Head of caudate nucleus (tissue), 42 donors: ENCODE data around the gene COG5.
"Not testable (repeated sequence)": the region's sequence is repeated elsewhere in the genome, so short reads cannot be mapped to it uniquely, and the experiment has no call there.

Source experiments
- DNase-seq, 42 donors: peaks; one replicate each; pipeline versions ENCODE4 v3.0.0 to v3.0.0-alpha.2; 2020 to 2021; ENCODE audit warnings: mixed read lengths in 7 of 42
- intact Hi-C: fragments of 100-400 bp; cut with DNase I; formaldehyde crosslinking; loops from one replicate; pipeline ENCODE4 v1.15.0; 2022

Gene COG5

DNA sequence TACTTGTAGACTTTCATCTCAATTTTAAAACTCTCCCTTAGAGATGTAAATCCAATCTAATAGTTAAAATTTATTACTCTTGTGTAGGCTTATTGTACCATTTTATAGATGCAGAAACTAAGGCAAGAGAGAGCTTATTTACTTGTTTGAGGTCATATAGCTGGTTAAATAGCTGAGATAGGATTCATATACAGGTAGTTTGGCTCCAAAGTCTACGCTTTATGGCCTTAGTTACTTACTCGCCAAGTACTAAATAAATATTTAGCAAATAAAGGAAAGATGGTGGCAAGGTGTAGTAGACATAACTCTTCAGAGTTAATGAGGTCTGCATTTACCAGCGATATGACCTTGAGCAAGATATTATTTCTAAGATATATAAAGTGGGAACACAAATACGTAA is 308.1 kb downstream of the COG5 start:
- no peak for DNase-seq
- intact Hi-C loops, result no loop called here

DNA sequence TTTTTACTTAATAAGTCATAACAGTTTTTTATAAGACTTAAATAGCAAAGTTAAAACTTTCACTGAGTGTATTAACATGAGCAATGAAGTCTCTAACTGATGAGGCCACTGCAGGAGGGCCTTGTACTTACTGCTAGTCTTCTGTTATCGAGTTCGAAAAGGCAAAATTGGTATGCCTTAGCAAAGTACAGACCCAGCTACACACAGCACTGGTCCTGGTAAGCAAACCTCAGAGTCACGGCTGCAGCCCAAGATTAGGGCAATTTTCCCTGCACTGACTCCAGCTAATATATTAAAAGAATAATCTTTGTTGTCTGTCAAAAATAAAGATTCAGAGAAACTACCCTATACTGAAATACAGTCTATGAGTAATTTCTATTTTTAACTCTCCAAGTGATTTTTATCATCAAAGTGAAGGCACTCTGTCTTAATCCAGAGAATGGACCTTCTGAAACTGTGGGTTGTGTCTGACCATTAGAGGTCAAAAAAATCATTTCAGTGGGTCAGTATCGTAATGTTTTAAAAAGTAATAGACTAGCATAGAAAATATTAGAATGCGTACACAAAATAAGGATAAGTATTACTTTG is 309.2 kb downstream of the COG5 start:
- intact Hi-C loops, result no loop called here
- no peak for DNase-seq

DNA sequence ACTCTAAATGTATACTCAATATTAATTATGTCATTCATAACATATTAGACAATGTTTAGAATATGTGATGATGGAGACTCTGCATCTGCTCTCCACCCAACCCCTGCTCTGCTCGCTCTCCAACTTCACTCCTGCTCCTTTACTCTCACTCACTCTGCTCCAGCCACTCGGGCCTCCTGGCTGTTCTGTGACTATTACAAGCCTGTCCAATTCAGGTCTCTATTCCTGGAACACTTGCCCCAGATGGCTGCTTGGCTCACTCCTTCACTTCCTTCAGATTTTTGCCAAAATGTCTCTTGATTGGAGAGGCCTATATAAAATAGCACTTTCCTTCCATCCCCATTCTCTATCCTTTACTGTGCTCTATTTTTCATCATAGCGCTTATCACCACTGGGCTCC is 310.1 kb downstream of the COG5 start:
- peak in 9 of 42 donors; percentile 9 to 48 (median 14) for DNase-seq
- intact Hi-C loops, result no loop called here

DNA sequence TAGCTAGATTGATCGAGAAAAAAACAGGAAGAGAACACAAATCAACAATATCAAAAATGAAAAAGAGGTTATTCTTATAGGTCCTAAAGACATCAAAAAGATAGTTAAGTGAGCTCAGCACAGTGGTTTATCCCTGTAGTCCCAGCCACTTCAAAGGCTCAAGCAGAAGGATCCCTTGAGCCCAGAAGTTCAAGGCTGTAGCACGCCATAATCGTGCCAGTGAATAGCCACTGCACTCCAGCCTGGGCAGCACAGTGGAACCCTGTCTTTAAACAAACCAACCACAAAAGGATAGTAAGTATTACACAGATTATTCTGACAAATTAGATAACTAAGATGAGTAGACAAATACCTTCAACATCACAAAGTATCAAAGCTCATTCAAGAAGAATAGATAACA is 311.8 kb downstream of the COG5 start:
- intact Hi-C loops, result no loop called here

DNA sequence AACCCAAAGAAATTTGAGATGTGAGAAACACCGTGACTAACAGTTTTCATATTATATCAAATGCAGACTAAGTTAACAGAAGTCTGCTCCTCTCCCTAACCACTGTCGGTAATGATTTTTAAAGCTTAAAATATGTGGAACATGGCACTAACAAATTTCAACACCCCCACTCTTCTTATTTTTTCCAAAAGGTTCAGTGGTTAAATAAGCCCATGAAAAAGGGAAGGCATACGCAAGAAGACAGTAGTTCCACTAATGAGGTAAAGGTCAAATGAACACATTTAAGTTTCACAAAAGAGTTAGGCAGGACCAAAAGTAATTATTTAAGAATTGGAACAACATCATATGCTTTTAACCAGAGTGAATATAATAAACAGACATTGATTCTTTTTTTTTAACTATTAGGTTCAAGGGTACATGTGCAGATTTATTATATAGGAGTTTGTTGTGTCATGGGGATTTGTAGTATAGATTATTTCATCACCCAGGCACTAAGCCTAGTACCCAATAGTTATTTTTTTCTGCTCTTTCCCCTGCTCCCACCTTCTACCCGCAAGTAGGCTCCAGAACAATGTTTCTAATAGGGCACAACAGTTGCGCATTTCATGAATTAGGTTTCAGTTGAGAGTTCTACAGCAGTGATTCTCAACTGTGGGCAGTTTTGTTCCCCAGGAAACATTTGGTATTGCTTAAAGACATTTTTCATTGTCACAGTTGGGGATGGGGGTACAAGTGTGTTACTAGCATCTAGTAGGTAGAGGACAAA is 315.0 kb downstream of the COG5 start:
- DNase-seq, result no peak
- intact Hi-C loops, result no loop called here

More for the DNA sequence above, 311.8 kb downstream of the COG5 start:
- DNase-seq, result no peak

DNA sequence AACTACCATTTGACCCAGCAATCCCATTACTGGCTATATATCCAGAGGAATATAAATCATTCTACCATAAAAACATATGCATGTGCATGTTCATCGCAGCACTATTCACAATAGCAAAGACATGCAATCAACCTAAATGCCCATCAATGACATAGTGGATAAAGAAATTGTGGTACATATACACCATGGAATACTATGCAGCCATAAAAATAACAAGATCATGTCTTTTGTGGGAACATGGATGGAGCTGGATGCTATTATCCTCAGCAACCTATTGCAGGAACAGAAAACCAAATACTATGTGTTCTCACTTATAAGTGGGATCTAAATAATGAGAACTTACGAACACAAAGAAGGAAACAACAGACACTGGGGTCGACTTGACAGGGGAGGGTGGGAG is 316.9 kb downstream of the COG5 start:
- DNase-seq, intact Hi-C loops: not testable (repeated sequence)

DNA sequence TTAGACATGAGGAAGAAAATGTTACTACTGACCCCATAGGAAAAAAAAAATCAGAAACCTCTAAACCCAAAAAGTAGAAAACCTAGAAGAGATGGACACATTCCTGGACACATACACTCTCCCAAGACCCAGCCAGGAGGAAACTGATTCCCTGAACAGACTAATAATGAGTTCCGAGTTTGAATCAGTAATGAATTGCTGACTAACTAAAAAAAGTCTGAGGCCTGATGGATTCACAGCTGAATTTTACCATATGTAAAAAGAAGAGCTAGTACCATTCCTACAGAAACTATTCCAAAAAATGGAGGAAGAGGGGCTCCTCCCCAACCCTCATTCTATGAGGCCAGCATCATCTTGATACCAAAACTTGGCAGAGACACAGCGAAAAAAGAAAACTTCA is 319.1 kb downstream of the COG5 start:
- no peak for DNase-seq

DNA sequence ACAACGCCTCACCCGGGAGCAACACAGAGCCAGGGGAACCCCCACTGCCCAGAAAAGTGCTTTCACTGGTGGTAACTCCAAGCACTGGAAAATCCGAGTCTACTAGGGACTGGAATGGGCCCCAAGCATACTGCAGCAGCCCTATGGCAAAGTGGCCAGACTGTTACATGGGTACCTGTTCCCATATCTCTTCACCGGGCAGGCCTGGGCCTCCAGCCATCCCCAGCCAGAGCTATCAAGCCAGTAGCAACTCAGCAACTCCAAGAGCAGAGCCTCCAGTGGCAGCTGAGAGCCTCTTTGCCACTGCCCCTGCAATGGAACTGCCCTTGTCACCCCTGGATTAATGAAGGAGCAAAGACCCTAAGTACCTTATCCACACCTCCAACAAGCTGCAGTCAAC is 321.5 kb downstream of the COG5 start:
- no peak for DNase-seq
- intact Hi-C loops, result no loop called here

More for the DNA sequence above, 319.1 kb downstream of the COG5 start:
- intact Hi-C loops, result no loop called here

DNA sequence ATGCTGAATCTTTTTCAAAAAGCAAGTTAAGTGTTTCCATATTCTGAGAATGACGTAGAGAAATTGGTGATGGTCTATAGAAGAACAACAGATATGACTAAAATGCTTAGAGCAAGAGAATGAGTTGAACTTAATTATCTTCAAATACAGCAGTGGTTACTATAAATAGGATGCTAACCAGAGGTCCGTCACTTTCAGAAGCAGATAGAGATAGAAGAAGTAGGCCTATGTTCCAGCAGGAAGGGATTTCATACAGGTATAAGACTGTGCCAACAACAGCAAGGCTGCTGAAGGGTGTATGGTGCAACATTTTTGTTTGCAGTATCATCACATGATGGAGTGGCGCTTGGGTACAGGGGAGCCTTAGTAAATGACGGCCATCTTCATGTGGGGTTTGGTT is 326.3 kb downstream of the COG5 start:
- intact Hi-C loops, result no loop called here
- DNase-seq, result no peak

DNA sequence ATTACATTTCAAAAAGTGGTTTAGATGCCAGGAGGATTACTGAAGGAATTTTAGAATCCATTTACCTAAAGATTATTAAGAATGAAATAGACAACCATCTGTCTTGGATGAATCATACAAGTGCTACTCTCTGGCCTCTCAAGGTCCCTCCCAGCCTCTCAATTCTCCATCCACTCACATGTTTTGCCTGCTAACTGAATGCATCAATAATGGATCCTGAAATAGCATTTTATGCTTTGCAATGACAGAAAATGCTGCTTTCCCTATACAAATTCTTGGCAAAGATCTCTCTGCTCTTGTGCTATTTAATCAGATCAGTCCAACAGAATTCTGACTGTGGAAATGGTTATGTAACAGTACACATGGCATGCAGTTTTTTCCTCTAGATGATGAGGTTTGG is 326.9 kb downstream of the COG5 start:
- intact Hi-C loops, result no loop called here
- DNase-seq, result no peak

DNA sequence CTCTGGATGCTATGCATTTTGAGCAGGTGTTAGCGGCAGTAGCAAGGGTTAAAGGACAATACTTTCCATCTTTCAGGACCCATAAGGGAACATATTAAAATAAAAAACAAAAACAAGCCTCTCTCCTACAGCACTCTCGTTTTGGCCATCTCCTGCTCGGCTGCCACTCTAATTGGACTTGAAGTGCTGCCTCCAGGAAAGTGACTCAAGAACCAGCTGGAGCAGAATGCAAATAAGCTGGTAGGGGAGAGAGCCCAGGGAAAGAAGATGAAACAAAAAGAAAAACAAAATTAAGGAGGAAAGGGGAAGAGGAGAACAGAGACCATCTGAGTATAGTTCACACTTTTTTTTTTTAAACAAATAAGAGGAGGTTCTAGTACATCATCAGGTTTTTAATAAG is 329.3 kb downstream of the COG5 start:
- peak in 15 of 42 donors; percentile 18 to 69 (median 28) for DNase-seq
- intact Hi-C loops, result no loop called here

DNA sequence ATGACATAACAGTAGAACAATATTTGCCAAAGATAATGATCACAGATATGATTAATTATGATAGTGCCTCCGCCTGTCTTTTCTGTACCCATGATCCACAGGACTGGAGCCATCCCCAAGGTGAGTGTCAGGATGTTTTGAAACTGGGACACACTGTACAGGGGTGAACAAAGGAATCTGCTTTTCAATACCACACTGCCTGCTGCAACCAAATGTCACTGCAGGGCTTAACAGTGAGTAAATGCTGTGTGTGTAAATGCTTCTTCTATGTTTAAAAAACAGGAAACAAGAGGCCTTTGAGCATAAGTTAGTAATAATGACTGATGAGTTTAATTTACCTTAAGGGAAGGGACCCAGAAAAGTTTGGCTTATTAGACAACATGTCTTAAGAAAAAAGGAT is 329.7 kb downstream of the COG5 start:
- intact Hi-C loops, result no loop called here
- no peak for DNase-seq

DNA sequence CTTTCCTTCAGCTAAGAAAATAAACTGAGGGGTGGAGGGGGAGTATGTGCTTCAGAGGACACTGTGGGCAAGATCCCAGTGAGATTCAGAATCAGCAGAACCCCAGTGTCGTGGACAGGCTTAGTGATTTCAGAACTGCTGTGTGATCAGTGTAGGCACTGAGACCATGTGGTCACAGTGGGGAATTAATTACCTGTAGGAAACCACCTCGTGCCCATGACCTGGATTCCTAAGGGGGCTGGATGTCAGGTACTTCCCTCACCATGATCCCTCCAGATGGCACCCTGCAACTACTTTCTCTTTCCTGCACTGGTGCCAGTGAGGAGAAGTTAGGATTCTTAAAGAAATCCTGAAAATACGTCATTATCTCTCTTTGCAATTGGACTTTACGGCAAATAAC is 330.5 kb downstream of the COG5 start:
- DNase-seq, result peak in 1 of 42 donors; percentile 35
- intact Hi-C loops, result no loop called here

DNA sequence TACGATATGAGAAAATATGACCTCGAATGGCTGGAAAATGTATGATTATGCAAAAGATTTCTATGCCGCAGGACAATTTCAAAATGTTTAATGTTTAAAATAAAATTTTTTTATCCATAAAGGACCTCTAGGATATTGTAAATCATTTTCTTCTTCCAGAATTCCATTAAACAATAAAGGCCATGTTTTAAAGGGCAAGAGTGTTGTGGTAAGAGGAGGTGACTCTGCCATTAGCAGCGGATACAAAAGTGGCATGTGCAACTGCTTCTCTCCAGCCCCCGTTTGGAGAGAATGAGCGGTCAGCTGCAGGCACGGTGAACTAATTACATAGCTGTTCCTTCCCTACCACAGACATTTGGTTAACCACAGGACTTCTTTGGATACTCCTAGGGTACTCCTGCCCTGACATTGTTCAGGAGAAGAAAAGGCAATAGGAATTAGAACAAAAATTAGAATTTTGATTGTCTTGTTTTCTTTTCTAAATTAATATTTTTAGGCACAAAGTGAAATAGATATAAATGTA is 331.1 kb downstream of the COG5 start:
- DNase-seq, result no peak
- intact Hi-C loops, result no loop called here

DNA sequence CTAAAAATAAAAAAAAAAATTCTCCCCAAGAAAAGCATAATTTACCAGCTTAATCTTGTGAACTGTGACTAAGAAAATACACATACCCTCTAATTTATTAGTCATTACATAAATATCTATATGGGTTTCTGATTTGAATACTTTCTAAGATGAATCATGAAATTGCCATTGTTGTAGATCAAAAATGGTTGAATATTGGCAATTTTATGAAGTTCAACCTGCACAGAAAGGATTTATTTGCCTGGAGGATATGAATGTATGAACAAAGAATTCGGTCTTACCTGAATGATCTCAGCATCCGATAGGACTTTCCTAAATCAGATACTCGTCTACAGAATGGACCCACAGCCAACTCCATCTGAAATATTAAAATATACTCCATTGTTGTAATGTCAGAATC is 333.4 kb downstream of the COG5 start:
- intact Hi-C loops, result no loop called here
- no peak for DNase-seq

DNA sequence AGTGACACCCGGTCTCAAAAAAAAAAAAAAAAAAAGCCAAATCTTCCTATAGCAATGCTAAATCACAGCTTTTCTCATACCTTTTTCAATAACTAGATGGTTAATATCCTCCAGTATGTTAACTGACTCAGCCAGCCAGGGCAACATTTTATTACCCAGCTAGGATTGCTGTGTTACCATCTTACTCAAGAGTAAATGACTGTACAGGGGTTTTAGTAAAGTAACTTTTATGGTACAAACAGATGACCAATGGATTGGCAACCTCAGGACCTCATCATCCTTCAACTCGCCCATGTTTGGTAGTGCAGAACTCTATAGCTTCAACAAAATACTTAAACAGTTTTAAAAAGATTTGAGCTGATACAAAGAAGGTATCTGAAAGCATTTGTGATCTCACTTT is 335.4 kb downstream of the COG5 start:
- DNase-seq, result no peak
- intact Hi-C loops, result no loop called here

DNA sequence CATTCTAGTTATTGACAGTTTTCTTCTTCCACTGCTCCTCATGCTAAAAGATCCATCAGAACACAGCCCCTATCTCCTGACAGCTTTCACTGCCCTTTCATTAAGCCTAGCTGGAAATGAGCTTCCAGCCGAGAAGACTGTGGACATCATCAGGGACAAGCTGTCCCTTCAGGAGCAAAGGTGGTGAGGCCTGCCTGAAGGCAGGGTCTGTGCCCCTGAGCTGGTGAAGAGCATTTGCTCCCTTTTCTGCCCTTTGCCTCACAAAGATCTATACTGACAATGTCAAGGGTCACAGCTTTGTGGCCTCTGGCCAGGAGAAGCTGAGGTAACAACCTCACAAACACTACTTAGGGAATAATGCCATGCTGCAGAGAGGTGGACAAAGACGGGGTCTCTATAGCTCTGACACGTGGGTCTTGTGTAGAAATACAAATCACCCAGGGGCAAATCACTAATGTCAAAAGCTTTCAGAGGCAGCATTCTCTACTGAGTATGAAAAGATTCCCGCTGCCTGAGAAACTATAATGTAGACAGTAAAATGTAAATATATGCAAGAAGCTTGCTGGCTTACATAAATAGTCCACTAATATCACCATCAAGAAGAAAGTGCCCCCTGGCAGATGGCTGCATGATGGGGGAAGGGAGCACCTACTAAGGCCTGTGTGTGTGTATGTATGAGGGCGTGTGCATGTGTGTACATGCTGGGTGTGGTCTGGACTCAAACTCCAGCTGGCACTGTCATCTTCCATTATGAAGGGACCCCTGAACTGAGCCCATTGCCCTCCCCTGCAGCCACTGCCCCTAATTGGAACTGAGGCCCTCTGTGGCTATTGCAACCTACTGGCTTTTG is 339.1 kb downstream of the COG5 start:
- DNase-seq, result no peak
- intact Hi-C loops, result no loop called here

DNA sequence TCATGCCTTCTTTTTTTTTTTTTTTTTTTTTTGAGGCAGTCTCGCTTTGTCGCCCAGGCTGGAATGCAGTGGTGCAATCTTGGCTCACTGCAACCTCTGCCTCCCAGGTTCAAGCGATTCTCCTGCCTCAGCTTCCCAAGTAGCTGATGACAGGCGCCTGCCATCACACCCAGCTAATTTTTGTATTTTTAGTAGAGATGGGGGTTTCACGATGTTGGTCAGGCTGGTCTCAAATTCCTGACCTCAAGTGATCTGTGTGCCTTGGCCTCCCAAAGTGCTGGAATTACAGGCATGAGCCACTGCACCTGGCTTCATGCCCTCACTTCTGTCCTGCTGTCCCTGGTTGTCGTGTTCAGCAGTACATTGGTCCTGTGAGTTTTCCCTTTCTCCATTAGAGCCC is 342.9 kb downstream of the COG5 start:
- intact Hi-C loops, DNase-seq: not testable (repeated sequence)

DNA sequence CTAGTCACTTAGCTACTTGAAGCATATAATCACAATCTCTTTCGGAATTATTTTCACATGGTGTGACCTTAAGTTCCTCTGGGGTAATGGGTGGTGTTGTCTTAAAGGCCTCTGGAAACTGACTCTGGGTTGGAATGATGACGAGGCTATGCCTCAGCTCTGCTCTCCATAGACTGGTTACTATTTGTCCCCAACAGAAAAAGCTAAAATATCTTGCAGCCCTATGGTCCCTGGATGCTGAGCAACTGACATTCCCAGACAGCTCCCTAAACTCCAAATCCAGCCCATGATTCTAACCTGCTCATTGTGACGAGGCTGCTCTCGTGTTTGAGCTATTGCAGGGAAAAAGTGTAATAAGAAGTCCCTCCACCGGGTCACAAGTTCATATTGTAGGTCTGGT is 343.4 kb downstream of the COG5 start:
- DNase-seq, result no peak
- intact Hi-C loops, result no loop called here
